ENCODE measurements around the gene ABI1. TPM values are rescaled to one million over a fixed set of nuclear protein-coding genes. Genes with fewer than 3 reads are reported as not detected.
"Not testable (repeated sequence)": the region's sequence is repeated elsewhere in the genome, so short reads cannot be mapped to it uniquely, and the experiment has no call there.

The ABI1 gene
- polyA plus RNA-seq (ENCODE audit: insufficient read length in 3 of 3), result 10 to 100 TPM; 64.5 to 68.4 (median 66.3) TPM

- peak; percentile 99 for DNase-seq (ENCODE audit: low read depth in 3 of 3, low spot score in 2 of 3)
These were observed at the start of gene ABI1 for GRCh38 chr10:26860443-26861204. Gene ABI1, minus strand, starts transcription at chr10:26860958. Its CDS starts 95 bp downstream, at chr10:26860863.

DNA sequence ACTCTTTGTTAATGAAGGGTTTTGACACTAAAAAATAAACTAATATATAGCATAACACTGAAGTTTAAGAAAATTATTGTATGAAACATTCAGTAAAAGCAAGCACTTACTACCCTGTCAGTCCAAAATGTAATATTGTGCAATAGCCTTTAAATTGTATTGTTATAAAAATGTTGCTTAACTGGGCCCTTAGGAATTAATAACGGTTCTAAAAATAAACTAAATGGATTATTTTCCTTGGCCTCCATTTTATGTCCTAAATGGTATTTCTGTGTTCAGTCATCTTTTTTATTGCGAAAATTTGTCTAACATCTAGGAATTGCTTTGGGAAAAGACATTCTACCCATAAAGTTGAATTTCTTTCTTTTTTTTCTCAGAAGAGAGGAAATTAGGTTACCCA lies 49.0 kb upstream of the ABI1 start:
- no peak for DNase-seq (ENCODE audit: low read depth in 3 of 3, low spot score in 2 of 3)

DNA sequence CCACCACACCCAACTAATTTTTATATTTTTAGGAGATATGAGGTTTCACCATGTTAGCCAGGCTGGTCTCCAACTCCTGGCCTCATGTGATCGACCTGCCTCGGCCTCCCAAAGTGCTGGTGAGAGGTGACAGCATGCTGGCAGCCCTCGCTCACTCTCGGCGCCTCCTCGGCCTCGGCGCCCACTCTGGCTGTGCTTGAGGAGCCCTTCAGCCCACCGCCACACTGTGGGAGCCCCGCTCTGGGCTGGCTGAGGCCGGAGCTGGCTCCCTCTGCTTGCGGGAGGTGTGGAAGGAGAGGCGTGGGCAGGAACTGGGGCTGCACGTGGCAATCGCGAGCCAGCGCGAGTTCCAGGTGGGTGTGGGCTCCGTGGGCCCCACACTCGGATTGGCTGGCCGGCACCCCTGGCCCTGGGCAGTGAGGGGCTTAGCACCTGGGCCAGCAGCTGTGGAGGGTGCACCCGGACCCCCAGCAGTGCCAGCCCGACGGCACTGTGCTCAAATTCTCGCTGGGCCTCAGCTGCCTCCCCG lies 44.6 kb upstream of the ABI1 start:
- DNase-seq (ENCODE audit: low read depth in 3 of 3, low spot score in 2 of 3), result not testable (repeated sequence)

- no peak for DNase-seq (ENCODE audit: low read depth in 3 of 3, low spot score in 2 of 3)
These were observed 42.9 kb upstream of the ABI1 start for GRCh38 chr10:26903431-26904217.

DNA sequence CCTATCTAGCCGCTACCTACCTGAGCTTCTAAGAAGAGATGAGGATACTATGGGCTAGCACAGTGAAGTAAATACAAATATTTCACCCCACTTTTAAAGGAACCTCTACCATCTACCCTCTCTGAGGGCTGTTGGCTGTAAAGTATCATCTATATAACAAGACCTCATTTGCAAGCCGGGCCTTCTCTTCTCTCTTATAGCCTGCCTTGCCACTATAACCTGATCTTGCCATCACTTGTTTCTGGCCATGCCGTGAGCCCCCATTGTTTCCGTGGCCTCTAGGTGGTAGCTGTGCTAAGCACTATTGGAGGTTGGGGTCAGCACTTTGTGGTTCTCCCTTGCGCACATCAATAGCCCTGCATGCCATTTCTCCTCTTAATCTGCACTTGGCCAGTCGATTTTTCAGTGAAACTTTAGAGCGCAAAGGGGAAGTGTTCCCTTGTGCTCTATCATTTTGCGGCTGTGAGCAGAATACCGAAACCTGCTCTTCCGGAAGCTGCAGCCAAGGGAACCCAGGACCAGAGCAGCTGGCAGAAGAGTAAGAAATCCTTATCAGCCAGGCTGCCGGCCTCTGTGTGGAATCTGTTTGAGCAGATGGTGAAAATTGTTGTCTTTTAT lies 31.7 kb upstream of the ABI1 start:
- not testable (repeated sequence) for DNase-seq (ENCODE audit: low read depth in 3 of 3, low spot score in 2 of 3)

- peak in 2 of 3 donors; percentile 52 to 54 for DNase-seq (ENCODE audit: low read depth in 3 of 3, low spot score in 2 of 3)
These were observed 30.2 kb upstream of the ABI1 start for GRCh38 chr10:26890956-26891355.

- no peak for DNase-seq (ENCODE audit: low read depth in 3 of 3, low spot score in 2 of 3)
These were observed 27.0 kb upstream of the ABI1 start for GRCh38 chr10:26887611-26888215.

GRCh38 chr10:26881600-26882331 lies 21.0 kb upstream of the ABI1 start:
- no peak for DNase-seq (ENCODE audit: low read depth in 3 of 3, low spot score in 2 of 3)

- DNase-seq (ENCODE audit: low read depth in 3 of 3, low spot score in 2 of 3), result no peak
These were observed 19.0 kb upstream of the ABI1 start for GRCh38 chr10:26879744-26880143.

GRCh38 chr10:26870766-26871165 lies 10.0 kb upstream of the ABI1 start:
- no peak for DNase-seq (ENCODE audit: low read depth in 3 of 3, low spot score in 2 of 3)

DNA sequence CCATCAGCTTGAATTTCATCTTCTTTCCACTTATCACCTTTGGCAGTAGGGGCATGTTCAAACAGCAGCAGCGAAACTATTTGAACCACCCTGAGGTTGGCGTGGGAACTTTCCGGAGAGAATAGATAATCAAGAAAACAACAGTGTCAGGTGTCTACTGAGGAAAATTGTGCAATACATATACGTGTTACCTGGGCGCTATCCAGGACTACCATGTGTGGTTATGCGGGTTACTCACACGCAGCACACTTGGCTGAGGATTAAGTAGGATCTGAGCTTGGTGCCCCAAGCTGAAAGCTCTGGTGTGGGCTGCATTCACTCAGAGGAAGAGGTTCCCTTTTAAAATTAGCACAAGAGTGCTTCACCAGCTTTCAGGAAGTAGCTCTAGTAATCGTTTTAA lies 8.8 kb upstream of the ABI1 start:
- DNase-seq (ENCODE audit: low read depth in 3 of 3, low spot score in 2 of 3), result no peak

GRCh38 chr10:26863351-26864076 lies 2.8 kb upstream of the ABI1 start:
- DNase-seq (ENCODE audit: low read depth in 3 of 3, low spot score in 2 of 3), result no peak

GRCh38 chr10:26861205-26861998 lies 644 bp upstream of the ABI1 start:
- DNase-seq (ENCODE audit: low read depth in 3 of 3, low spot score in 2 of 3), result no peak

DNA sequence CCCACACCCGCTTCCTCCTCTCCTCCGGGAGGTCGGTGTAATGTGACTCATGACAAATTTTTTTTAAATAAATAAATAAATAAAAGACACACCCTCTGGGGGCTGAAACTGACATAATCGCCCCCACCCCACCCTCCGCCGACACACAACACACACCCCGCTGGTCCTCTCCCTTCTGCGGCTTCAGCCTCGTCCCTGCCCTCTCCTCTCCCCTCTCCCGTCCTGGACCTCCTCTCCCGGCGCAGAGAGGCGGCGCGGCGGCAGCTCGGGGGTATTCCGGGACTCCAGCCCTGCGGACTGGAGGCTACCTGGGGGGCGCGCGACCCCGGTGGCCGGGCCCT lies 686 bp downstream of the ABI1 start:
- peak in 2 of 3 donors; percentile 52 to 53 for DNase-seq (ENCODE audit: low read depth in 3 of 3, low spot score in 2 of 3)

GRCh38 chr10:26859241-26860101 lies 1.3 kb downstream of the ABI1 start:
- DNase-seq (ENCODE audit: low read depth in 3 of 3, low spot score in 2 of 3), result peak in 2 of 3 donors; percentile 19 to 41

- no peak for DNase-seq (ENCODE audit: low read depth in 3 of 3, low spot score in 2 of 3)
These were observed 2.1 kb downstream of the ABI1 start for GRCh38 chr10:26858707-26859034.

GRCh38 chr10:26857991-26858706 lies 2.6 kb downstream of the ABI1 start:
- DNase-seq (ENCODE audit: low read depth in 3 of 3, low spot score in 2 of 3), result no peak
